PFSK-1 (cell line): ENCODE measurements around the gene RPS6KA2.

ENCODE experiments used
- FOXP2 ChIP-seq: optimal IDR thresholded peaks from 2 replicates; pipeline ENCODE3; 2011; ENCODE audit warnings: borderline replicate concordance, control low read depth, inconsistent platforms; ENCODE audit not compliant: insufficient read depth; ENCODE audit errors: extremely low read length, extremely low read depth
- POLR2AphosphoS5 ChIP-seq: IDR thresholded peaks from 2 replicates; pipeline ENCODE4 v1.6.1; 2012; ENCODE audit warnings: low read depth, mild to moderate bottlenecking, control low read depth, low read length, moderate library complexity
- SIN3A ChIP-seq: IDR thresholded peaks from 2 replicates; pipeline ENCODE4 v1.6.1; 2012; ENCODE audit warnings: mild to moderate bottlenecking, low read length, moderate library complexity, borderline replicate concordance; ENCODE audit not compliant: insufficient read depth
- TAF1 ChIP-seq: IDR thresholded peaks from 2 replicates; pipeline ENCODE4 v1.6.1; 2012; ENCODE audit warnings: low read length, control low read depth, borderline replicate concordance; ENCODE audit not compliant: insufficient read depth
- TF ChIP-seq, protein P1 (sequence below), 2 experiments: IDR thresholded peaks; 2 replicates each; pipeline versions ENCODE4 v1.6.1 to v1.8.0; 2011 to 2012; ENCODE audit warnings: low read depth in 2 of 2, low read length in 2 of 2, control low read depth in 1 of 2, inconsistent platforms in 1 of 2, mild to moderate bottlenecking in 1 of 2, moderate library complexity in 1 of 2; ENCODE audit not compliant: insufficient read depth in 1 of 2

The RPS6KA2 gene

DNA sequence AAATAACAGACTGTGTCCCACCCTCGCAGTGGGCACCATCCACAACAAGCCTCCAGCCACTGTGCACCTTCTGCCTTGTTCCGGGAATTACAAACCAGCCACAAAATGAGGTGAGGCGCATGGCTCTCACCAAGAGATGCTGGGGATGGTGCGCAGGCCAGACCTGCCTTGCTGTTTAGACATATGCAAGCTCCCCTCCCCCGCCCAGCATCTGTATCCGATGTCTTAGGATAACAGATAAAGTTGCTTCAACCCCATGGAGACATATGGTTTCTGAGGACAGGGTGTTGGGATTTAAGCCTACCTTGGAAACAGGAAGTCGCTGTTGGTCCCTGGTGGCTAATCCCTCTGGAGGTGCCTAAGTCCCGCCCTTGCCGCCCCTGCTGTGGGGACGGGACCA lies 194.0 kb downstream of the RPS6KA2 start:
- TF ChIP-seq FOXP2 = no peak
- TF ChIP-seq POLR2AphosphoS5 = no peak
- TF ChIP-seq, protein P1, sequence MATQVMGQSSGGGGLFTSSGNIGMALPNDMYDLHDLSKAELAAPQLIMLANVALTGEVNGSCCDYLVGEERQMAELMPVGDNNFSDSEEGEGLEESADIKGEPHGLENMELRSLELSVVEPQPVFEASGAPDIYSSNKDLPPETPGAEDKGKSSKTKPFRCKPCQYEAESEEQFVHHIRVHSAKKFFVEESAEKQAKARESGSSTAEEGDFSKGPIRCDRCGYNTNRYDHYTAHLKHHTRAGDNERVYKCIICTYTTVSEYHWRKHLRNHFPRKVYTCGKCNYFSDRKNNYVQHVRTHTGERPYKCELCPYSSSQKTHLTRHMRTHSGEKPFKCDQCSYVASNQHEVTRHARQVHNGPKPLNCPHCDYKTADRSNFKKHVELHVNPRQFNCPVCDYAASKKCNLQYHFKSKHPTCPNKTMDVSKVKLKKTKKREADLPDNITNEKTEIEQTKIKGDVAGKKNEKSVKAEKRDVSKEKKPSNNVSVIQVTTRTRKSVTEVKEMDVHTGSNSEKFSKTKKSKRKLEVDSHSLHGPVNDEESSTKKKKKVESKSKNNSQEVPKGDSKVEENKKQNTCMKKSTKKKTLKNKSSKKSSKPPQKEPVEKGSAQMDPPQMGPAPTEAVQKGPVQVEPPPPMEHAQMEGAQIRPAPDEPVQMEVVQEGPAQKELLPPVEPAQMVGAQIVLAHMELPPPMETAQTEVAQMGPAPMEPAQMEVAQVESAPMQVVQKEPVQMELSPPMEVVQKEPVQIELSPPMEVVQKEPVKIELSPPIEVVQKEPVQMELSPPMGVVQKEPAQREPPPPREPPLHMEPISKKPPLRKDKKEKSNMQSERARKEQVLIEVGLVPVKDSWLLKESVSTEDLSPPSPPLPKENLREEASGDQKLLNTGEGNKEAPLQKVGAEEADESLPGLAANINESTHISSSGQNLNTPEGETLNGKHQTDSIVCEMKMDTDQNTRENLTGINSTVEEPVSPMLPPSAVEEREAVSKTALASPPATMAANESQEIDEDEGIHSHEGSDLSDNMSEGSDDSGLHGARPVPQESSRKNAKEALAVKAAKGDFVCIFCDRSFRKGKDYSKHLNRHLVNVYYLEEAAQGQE (IDR thresholded peaks at IDR 0.05; ENCODE audit: insufficient read depth in 1 of 2, low read depth in 2 of 2, low read length in 2 of 2) = no peak
- TF ChIP-seq TAF1 = no peak
- TF ChIP-seq SIN3A = no peak

DNA sequence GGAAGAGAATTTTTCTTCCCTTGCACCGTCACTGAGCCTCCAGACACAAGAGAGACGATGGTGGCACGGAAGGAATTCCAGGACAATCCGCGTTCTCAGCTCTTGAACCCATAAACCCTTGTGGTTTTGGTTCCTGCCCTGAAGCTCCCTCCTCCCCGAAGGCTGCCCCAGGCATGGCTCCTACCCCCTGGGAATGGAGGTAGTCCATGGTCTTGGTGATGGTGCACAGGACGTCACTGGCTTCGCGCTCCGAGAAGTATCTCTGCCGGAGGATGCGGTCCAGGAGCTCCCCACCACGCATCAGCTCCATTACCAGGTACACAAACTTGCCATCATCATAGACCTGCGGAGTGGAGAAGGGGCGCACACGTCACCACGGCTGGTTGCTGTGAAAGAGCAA lies 196.8 kb downstream of the RPS6KA2 start:
- no peak for TF ChIP-seq FOXP2
- TF ChIP-seq, protein P1 (IDR thresholded peaks at IDR 0.05; ENCODE audit: insufficient read depth in 1 of 2, low read depth in 2 of 2, low read length in 2 of 2) = no peak
- no peak for TF ChIP-seq TAF1
- TF ChIP-seq POLR2AphosphoS5 = no peak
- no peak for TF ChIP-seq SIN3A

DNA sequence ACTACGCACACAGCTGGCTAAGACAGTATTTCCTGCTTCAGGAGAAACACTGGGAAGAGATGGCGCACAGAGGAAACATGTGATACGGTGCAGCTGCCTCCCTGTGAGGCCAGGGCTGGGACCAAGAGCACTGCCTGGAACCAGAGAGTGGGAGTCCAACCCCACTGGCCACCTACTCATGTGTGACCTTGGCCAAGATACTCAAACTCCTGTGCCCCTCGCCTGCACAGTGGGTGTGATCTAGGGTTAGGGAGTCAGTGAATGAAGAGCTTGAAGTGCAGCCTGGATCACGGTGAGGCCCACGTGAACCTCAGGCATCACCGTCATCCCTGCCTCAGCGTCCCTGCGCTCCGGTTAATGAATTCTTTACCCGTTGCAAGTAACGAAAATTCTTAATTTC lies 202.6 kb downstream of the RPS6KA2 start:
- TF ChIP-seq FOXP2 (no peak), TAF1 (no peak), SIN3A (no peak), POLR2AphosphoS5 (no peak)
- TF ChIP-seq, protein P1 (IDR thresholded peaks at IDR 0.05; ENCODE audit: insufficient read depth in 1 of 2, low read depth in 2 of 2, low read length in 2 of 2) = no peak

DNA sequence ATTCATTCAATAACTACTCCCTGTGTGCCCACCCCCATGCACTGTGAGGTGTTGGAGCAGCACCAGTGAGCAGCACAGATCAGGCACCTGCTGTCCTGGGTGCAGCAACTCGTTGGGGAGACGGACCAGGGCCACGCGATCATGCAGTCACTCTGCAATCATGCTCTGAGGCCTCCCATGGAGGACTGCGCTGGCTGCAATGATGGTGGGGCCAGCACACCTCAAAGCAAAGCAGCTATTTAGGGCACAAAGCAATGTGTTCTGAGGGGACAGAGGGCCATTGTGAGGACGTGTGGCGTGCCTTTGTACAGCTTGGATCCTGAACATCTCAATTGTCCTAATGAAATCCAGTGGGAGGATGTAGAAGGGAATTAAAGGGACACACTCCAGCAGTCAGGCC lies 203.3 kb downstream of the RPS6KA2 start:
- no peak for TF ChIP-seq TAF1
- TF ChIP-seq, protein P1 (IDR thresholded peaks at IDR 0.05; ENCODE audit: insufficient read depth in 1 of 2, low read depth in 2 of 2, low read length in 2 of 2) = no peak
- no peak for TF ChIP-seq FOXP2
- TF ChIP-seq POLR2AphosphoS5 = no peak

DNA sequence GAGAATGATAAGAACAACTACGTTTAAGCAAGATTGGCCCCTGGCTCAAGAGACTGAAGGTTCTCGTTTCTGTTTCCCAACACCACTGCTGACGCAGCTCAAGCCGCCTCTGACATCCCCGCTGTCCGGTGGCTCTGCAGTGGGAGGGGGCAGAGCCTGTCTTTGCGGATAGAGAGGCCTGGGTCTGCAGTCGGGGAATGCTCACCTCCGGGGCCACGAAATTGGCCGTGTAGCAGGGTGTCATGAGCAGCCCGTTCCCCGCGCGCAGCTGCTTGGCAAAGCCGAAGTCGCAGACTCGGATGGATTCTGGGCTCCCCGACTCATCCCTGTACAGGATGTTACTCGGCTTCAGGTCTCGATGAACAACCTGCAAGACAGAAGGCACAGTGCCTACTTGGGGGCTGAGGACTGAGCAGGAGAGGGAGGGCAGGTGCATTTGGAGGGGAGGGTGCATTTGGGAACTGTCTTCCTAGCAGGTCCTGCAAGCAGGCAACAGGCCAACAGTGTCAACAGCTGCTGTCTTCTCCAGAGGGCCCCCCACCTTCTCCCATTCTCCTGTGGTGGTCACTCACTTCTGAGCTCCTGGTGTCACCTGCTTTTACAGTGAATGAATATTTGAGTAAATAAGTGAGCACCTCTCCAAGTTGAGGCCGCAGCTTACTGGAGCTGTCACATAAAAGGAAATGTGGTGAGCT lies 203.9 kb downstream of the RPS6KA2 start:
- TF ChIP-seq, protein P1 (IDR thresholded peaks at IDR 0.05; ENCODE audit: insufficient read depth in 1 of 2, low read depth in 2 of 2, low read length in 2 of 2) = no peak
- no peak for TF ChIP-seq FOXP2
- no peak for TF ChIP-seq POLR2AphosphoS5
- TF ChIP-seq TAF1 = no peak
- TF ChIP-seq SIN3A = no peak
